GM04504 (cell line): ENCODE results near the gene HLA-F.

Source experiments
- DNase-seq: peaks from one replicate; pipeline ENCODE4 v3.0.0-alpha.2; 2012; ENCODE audit warnings: low read depth

The HLA-F gene

DNA sequence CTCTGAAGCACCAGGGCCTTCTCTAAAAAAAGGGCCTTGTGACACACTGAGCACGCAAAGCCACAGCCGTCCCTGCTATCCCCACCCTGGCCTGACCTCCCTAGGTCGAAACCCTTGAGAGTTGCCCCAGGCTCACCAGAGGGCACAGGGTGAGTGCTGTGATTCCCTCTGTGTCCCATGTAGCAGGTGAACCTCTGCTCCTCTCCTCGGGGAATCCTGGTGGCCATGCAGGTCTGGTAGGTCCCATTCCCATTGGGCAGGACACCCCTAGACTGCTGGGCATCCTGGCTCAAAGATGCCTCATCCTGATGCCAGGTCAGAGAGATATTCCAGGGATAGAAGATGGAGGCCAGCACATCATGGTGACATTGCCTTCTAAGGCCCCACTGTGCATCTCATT lies 20.9 kb downstream of the HLA-F start:
- no peak for DNase-seq

DNA sequence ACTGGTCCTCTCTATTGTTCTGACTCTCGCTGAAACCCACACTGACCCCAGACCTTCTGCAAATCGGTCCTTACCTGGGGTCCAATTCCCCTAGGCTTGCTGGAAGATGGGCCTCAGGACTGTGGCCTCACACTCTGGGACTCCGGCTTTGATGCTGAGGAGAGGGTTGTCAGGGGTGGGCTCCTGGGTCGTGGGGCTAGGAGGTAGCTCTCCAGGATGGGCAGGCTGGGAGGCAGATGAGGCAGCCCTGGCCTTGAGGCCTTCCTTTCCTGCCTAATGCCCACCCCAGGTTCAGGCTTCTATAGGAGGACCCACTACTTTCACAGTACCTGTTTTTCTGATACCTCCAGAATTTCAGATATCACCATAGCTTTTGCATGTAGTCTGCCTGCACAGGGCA lies 21.4 kb downstream of the HLA-F start:
- DNase-seq, result no peak

DNA sequence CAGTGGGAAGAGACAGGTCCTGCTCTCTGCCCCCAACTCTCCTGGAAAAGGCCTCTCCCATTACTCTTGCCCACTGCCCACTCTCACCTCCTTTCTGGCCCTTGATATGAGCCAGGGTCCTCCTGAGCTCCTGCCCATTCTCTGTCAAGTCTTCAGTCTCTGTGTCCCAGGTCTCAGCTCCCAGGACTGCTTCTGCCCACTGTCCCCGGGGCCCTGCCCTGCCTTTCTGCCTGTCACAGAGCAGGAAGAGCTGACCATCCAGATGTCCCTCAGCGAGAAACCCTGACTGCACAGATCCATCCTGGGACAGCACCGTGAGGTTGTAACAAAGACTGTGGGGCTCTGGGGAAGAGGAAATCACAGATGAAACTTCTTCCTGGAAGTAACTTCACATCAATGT lies 22.2 kb downstream of the HLA-F start:
- DNase-seq, result no peak

DNA sequence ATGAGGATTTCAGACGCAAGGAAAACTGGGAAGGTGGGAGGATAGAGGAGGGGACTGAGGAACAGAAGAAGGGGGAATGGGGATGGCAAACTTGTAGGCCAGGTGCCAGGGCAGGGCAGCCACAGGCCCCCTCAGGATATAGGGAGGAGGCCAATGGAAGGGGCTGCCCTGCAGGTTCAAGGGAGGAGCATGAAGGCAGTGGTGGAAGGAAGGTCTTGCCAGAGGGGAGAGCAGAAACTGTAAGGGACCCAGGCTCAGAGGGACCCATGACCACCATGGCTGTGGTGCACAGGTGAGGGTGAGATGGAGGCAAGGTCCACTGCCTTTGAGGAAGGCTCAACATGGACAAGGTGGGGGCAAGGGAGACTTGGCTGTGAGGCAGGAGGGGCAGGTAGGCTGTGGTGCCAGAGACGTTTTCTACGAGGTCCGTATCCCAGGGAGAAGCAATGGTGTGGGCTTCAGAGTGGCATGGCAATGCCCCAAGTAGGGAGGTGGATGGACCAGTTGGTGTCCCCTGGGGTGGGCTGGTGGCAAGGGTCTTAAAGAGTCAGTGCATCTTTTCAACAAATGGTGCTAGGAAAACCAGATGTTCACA lies 22.7 kb downstream of the HLA-F start:
- no peak for DNase-seq

DNA sequence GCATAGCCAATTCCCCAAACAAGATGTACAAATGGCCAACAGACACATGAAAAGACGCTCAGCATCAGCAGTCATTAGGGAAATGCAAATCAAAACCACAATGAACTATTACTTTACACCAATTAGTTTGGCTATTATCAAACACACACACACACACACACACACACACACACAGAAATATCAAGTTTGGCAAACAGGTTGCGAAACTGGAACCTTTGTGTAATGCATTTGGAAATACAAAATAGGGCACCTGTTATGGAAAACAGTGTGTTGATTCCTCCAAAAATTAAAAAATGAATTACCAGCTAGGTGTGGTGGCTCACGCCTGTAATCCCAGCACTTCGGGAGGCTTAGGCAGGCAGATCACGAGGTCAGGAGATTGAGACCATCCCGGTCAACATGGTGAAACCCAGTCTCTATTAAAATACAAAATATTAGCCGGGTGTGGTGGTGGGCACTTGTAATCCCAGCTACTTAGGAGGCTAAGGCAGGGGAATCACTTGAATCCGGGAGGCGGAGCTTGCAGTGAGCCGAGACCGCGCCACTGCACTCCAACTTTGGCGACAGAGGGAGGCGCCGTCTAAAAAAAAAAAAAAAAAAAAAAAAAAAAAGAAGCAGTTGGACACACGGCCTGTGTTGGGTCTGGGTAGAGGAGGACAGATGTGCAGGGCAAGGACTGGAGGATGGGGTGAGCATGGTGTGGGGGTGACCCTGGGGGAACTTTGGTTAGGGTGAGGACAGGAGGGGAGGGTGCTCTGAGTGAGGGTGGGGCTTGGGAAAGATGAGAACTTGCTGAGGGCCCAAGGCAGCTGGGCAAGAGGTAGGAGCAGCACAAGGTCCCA lies 23.8 kb downstream of the HLA-F start:
- DNase-seq, result no peak

DNA sequence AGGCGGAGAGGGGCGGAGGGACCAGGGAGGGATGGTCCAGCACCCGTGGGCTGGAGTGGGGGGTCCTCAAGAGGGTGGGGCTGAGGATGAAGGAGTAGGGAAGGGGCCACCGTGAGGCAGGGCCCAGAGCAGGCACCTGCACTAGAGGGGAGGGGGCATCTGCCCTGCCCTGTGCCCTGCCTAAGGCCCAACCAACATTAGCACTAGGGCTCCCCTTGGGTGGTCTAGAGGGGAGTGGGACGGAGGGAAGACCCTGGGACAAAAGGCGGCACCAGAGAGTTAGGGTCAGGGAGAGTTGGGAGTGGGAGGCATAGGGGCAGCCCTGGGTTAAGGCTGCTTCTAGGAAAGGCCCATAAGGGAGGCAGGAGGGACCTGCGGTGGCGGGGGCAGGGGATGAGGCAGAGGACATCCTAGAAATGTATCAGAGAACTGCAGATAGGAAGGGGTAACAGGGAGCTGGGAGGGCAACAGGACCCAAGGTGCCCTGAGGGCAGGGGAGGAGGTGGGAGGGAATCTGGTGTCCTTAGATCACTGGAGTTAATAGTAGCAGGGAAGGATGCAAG lies 24.5 kb downstream of the HLA-F start:
- DNase-seq, result no peak

DNA sequence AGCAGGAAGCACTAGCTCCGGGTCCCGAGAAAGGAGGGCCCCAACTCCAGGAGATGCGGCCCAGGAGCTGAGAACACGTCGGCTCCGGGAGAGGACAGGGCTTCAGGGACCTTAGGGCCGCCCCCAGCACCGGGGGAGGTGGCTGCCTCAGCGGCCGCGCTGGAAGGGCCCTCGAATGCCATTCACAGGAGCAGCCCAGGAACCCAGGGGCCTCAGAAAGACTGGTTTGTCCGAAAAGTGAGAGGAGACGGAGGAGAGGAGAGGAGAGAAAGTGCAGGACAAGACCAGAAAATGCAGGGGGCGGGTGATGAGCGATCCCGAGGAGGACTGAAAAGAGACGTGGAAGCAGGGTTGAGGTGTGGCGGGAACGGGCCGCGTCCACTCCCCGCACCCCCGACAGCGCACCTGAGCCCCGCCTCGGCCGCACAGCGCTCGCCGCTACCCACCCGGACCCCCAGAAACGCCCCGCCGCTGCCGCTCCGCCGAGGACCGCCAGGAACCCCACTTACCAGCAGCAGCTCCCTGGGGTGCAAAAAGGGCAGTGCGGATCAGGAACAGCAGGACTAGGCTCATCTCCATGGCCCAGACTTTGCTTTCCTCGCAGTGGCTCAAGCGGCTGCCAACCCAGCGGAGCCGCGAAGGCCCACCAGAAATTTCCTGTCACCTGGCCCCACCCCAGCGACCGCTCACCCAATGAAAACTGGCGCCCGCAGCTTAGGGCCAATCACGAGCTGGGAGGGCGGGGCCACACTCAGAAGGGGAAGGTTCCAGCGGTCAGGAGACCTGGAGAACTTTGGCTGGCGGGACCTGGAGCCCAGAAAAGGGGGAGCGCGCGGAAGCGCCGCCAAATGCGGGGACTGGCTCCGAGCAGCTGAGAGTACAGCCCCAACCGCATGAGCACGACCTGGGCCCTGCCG lies 25.4 kb downstream of the HLA-F start:
- DNase-seq, result peak; percentile 70

DNA sequence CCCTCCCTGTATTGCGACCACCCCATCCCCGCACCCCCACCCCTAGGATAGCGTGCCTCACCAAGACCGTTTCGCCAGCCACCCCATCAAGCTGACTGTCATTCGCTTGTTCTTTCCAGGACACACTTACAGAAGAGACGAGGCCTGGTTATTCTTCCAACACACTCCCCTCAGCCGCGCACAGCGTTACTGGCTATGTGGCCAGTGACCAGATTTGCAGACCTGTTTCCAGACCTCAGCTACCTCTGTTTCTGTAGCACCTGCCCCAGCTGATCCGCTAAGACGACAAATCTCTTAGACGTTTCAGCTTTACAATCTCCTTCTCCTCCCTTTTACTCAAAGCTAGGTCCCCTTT lies 26.1 kb downstream of the HLA-F start:
- DNase-seq, result no peak

DNA sequence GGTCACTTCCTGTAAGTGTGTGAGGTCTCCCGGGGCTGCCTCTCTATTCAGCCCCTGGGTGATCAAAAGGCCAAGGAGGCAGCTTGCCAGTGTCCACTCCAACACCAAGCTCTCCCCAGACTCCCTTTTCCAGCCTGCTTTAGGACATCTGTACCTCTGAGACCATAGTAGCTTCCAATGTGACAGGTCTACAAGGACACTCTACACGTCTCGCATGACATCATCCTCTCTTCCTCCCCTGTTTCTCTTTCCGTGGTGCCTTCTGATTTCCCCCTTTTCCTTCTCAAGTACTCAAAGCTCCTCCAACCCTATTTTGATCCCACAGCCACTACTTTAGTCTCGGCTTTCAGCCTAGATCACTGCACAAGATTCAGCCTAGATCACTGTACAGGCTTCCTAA lies 26.4 kb downstream of the HLA-F start:
- DNase-seq, result no peak

DNA sequence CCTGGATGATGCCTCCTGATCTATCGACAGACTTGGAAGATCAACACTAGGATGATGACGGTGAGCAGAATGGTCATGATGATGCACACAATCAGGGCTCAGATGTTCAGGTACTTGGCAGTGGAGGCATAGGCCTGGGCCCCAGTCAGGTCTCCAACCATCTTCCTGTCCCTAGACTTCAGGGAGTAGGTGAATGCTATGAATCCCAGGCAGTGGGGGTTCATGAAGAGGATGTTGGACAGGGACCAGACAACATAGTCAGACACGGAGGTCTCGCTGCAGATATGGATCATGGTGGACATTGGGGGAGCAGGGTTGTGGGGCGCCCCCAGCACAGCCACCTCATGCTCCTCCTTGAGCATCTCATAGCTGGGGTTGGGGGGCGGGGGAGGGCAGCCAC lies 27.5 kb downstream of the HLA-F start:
- no peak for DNase-seq

DNA sequence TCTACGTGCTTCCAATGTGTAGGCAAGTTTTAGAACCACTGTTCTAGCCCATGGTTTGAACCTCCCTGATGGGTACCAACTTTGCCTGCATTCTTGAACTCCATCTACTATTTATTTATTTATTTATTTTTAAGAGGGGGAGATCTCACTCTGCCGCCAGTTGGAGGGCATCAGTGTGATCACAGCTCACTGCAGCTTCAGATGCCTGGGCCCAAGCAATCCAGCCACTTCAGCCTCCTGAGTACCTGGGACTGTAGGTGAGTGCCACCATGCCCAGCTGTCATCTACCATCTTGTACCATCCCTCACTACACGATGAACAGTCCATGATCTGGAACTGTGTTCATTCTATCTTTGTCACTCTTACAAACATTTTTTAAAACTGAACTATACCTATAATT lies 28.2 kb downstream of the HLA-F start:
- DNase-seq, result no peak

DNA sequence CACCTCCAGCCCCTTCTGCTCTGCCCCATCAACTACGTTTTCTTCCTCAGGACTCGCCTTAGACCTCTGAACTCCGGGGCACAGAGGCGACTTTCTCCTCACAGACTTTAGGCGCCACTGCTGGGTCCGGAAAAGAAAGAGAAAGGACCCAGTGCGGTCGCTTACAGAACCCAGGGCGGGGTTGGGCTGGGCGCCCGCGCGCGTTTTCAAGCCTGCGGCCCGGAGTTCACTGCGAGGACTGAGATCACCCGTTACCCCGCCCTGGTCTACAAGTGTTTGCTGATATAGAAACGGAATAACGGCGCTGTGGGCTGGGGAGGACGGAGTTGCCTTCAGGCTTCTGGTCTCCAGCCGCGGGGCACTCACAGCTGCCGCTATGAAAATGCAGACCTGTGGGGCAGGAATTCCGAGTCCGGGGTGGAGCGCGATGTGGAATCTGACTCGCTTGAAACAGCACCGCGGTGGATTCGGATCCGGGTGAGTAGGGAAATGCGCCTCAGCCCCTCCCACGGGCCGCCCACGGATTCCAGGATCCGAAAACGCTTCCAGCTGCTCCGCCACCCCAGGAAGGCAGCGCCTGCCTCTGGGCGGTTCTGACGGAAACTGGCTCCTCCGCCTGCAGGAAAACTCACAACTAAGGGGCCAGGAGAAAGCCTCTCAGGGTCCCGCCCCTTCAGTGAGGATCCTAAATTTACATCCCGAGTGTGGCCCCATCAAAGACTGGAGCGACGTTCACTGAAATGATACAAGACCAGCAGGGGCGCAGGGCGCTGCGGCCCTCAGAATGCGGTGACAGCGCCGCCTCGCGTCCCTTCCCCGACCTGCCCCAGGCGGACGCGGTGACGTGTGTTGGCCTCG lies 29.4 kb downstream of the HLA-F start:
- peak; percentile 82 for DNase-seq

DNA sequence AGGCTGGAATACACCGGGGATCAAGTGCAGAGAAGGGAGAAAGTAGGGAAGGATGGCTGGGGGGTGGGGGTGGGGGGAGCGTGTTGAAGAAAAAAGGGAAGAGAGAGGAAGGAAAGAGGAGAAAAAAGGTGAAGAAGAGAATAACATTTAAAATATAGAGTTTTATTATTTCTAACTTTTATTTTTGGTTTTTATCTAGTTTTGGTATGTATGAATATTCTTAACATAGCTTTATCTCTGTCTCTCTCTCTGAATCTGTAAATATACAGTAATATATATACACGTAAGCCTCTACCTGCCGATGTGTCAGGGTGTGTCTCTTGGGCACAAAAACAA lies 30.0 kb downstream of the HLA-F start:
- DNase-seq, result no peak

DNA sequence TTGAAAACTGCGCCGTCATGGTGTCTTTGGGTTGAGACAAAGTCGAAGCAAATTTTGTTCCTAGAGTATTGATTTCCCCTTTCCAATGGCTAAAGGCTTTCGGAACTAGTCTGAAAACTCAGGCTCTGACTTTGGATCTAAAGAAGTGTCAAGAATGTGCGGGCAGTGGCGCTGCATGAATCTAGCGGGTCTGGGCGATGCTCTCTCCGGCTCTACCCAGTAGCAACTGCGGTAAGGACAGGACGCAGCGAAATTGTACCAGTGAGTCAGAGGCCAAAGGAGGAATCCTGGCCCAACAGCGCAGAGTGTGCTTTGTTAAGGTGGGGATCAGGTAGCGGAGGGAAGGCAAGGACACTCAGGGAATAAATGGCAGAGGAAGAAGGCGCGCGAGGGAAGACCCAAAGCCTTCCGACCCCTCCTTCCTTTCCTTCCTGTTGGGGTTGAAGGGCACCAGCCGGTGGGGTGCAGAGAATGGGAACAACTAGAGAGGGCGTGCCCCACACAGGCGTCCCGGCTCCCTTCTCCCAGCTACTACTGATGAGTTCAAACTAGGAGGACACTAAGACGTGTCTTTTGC lies 32.1 kb downstream of the HLA-F start:
- DNase-seq, result no peak

DNA sequence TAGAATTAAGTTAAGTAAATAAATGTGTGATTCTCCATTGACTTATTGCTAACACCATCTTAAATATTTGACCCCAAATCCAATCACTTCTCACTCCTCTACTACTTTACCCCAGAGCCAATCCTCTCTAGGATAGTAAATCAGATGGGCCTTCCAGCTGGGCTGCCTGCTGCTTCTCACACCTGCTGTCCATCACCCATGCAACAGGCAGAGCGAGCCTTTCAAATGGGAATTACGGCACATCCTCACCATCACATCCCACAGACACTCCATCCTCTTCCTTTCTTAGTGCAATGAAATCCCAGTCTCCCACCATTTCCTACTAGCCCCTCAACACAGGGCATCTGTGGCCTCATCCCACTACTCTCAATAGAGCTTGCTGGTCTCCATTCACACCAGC lies 34.0 kb downstream of the HLA-F start:
- no peak for DNase-seq

DNA sequence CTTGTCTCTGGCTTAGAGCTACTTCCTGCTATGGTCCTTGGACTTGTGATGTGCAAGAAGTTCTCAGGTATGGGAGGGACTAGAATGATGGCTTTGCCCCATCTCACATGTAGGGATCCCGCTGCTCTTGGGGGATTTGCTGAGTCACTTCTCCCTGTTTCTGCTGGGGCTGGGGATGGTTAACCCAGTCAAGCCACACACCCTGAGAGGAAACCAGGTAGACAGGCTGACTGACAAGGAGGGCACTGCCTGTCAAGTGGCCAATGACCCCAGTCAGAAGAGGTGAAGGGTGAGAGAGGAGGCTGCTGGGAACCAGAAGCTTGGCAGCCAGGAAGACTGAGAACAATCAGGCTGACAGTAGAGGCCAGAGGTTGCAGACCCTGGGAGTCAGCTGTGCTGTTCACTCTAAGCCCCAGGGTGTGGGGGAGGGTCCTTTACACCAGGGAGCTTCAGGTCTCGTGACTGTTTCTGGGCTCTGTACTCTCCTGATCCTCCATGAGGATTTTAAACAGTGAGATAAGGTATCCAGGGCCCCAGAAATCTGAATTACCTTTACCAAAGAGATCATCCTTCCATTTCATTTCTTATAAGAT lies 34.6 kb downstream of the HLA-F start:
- no peak for DNase-seq

DNA sequence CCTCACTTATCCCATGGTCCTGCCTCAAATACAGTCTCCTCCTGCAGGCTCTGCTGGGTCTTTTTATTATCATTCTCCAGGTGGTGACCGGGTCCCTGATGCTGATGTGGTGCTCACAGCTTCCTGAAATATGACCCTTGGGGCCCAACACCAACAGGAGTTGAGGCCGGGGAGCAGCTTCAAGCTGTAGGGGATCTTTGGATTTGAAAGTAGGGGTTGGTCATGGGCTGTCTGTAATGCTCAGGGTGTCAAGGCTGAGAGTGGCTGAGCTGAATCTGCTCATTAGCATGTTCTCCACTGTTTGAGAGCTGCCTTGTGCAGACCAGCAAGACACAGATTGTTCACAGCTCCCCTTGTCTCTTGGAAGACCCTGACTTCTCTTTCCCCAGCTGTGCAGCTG lies 35.5 kb downstream of the HLA-F start:
- DNase-seq, result no peak

DNA sequence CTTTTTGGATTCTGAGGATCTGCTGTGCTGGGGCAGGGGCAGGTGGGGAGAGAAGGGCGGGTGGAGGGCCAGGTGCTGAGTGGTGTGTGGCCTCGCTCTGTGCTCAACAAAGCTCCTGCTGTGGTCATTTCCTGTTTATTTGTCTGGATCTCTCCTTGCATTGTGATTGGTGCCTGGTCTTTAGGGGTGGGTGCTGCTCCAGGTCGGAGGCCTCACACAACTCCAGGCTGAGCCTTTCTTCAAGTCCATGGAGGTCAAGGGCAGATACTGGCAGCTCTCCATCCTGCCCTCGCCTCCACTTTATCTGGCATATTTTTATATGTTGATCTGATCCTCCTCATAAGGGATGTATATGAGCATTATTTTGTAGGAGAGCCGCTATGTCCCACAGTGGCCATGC lies 36.2 kb downstream of the HLA-F start:
- no peak for DNase-seq

DNA sequence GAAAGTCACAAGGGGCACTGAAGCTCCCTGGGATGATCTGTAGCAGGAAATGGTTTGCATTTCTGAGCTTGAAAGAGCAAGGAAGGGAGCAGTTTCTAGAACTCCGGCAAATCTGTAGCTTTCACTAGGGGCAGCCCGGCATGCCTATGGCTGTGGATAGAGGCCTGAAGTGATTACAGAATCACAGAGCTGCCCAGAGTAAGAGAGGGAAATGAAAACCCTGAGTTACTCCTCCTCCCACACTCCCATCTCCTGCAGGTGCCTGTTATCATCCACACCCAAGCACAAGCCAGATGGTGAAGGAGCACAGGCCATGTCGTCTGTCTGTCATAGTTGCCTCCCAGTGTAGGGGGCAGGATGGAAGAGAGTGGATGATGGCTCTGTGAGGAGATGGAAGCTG lies 37.1 kb downstream of the HLA-F start:
- no peak for DNase-seq

DNA sequence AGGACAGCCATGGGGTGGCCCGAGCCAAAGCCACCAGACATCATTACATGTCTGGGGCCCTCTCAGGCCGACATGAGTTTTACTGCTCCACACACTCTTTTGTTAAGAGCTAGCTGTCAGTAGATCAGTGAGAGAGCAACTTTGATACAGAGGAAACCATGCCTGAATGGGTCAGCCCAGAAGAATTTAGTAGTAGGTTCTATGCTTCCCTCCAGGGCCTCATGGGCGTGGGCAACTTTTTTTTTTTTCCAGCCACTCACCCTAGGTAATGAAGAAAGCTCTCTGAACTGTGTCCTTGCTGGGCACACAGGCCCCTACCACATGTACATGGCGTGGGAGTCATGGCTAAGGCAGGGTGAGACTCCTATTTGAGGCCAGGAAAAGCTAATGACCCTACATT lies 38.8 kb downstream of the HLA-F start:
- DNase-seq, result no peak

DNA sequence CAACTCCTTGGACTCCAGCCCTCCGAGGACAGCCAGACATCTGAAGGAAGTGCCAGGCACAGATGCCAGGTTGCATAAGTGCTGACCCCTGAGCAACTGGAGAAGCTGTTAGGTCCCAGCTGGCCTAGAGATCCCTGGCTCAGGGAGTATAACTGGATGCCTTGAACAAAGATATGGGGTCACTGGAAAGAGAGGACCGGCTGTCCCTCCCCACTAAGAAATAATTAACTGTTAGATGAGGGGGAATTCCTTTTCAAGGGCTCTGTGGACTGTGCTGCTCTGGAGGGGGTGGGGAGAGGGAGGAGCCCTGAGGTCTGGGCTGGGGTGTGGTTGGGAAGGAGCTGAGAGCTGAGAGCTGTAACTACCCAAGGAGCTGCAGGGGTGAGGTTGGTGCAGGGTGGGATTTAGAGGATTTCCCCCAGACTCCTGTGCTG lies 39.6 kb downstream of the HLA-F start:
- DNase-seq, result no peak
